ENCODE data around the gene CELSR3. TPM values are rescaled to one million over a fixed set of nuclear protein-coding genes. Genes with fewer than 3 reads are reported as not detected.

CELSR3 gene
- total RNA-seq, 1 experiment from 2014 or later = 3.8 TPM

GRCh38 chr3:48630833-48631232 is 31.9 kb downstream of the CELSR3 start:
- H4K20me1 ChIP-seq (ENCODE audit: insufficient read depth, low read depth, low read length) = no peaks in the 10 kb centered on the region
- H2AFZ ChIP-seq (ENCODE audit: low read length) = no peak overlapping the region
- no peaks in the 10 kb centered on the region for H3K9me3 ChIP-seq (ENCODE audit: low read length)
- peaks cover 17% of the 10 kb centered on the region for H3K79me2 ChIP-seq (ENCODE audit: low read length)
- no peak overlapping the region for H3K27ac ChIP-seq (ENCODE audit: low read length)
- DNase-seq = no peak
- H3K4me1 ChIP-seq (ENCODE audit: low read length) = peaks cover 11% of the 10 kb centered on the region
- no peak overlapping the region for H3K4me3 ChIP-seq (ENCODE audit: low read length)
- H3K27me3 ChIP-seq (ENCODE audit: low read length) = no peaks in the 10 kb centered on the region
- H3K36me3 ChIP-seq (ENCODE audit: insufficient read depth, low read length) = no peaks in the 10 kb centered on the region; the same call in 1 of the 2 replicates
- no peak overlapping the region for H3K4me2 ChIP-seq (ENCODE audit: low read depth, low read length, poor library complexity, severe bottlenecking)
- H3K9me2 ChIP-seq (replicated peaks; ENCODE audit: insufficient read depth, low read length) = no peaks in the 10 kb centered on the region
- no peak overlapping the region for H3K9ac ChIP-seq (ENCODE audit: low read length)

- H3K36me3 ChIP-seq (ENCODE audit: insufficient read depth, low read length) = no peaks in the 10 kb centered on the region; the same call in 1 of the 2 replicates
- no peak overlapping the region for H3K27ac ChIP-seq (ENCODE audit: low read length)
- H3K4me2 ChIP-seq (ENCODE audit: low read depth, low read length, poor library complexity, severe bottlenecking) = no peak overlapping the region
- H3K4me3 ChIP-seq (ENCODE audit: low read length) = no peak overlapping the region
- DNase-seq = no peak
- peaks cover 10% of the 10 kb centered on the region for H3K4me1 ChIP-seq (ENCODE audit: low read length)
- H3K9ac ChIP-seq (ENCODE audit: low read length) = no peak overlapping the region
- no peak overlapping the region for H2AFZ ChIP-seq (ENCODE audit: low read length)
- H3K9me3 ChIP-seq (ENCODE audit: low read length) = no peaks in the 10 kb centered on the region
- no peaks in the 10 kb centered on the region for H3K9me2 ChIP-seq (replicated peaks; ENCODE audit: insufficient read depth, low read length)
- peaks cover 17% of the 10 kb centered on the region for H3K79me2 ChIP-seq (ENCODE audit: low read length)
- H4K20me1 ChIP-seq (ENCODE audit: insufficient read depth, low read depth, low read length) = no peaks in the 10 kb centered on the region
- no peaks in the 10 kb centered on the region for H3K27me3 ChIP-seq (ENCODE audit: low read length)
These were observed 32.3 kb downstream of the CELSR3 start for GRCh38 chr3:48630407-48630806.

- H3K9ac ChIP-seq (ENCODE audit: low read length) = no peak overlapping the region
- H3K79me2 ChIP-seq (ENCODE audit: low read length) = peaks cover 15% of the 10 kb centered on the region
- no peak overlapping the region for H3K27ac ChIP-seq (ENCODE audit: low read length)
These were observed 32.8 kb downstream of the CELSR3 start for GRCh38 chr3:48629894-48630293.

GRCh38 chr3:48628277-48629017 is 34.2 kb downstream of the CELSR3 start:
- no peaks in the 10 kb centered on the region for H4K20me1 ChIP-seq (ENCODE audit: insufficient read depth, low read depth, low read length)
- no peak overlapping the region for H3K27ac ChIP-seq (ENCODE audit: low read length)
- no peak overlapping the region for H3K4me2 ChIP-seq (ENCODE audit: low read depth, low read length, poor library complexity, severe bottlenecking)
- no peak overlapping the region for H2AFZ ChIP-seq (ENCODE audit: low read length)
- H3K4me3 ChIP-seq (ENCODE audit: low read length) = no peak overlapping the region
- H3K4me1 ChIP-seq (ENCODE audit: low read length) = no peaks in the 10 kb centered on the region
- H3K36me3 ChIP-seq (ENCODE audit: insufficient read depth, low read length) = no peaks in the 10 kb centered on the region; the same call in 1 of the 2 replicates
- H3K79me2 ChIP-seq (ENCODE audit: low read length) = 0 out of 2 replicates have a peak, but pooled peaks cover under 1% of the 10 kb centered on the region
- DNase-seq = no peak
- no peaks in the 10 kb centered on the region for H3K27me3 ChIP-seq (ENCODE audit: low read length)
- no peaks in the 10 kb centered on the region for H3K9me3 ChIP-seq (ENCODE audit: low read length)
- no peak overlapping the region for H3K9ac ChIP-seq (ENCODE audit: low read length)
- no peaks in the 10 kb centered on the region for H3K9me2 ChIP-seq (replicated peaks; ENCODE audit: insufficient read depth, low read length)

More at GRCh38 chr3:48629894-48630293, 32.8 kb downstream of the CELSR3 start:
- H3K4me2 ChIP-seq (ENCODE audit: low read depth, low read length, poor library complexity, severe bottlenecking) = no peak overlapping the region
- peaks cover 10% of the 10 kb centered on the region for H3K4me1 ChIP-seq (ENCODE audit: low read length)
- no peaks in the 10 kb centered on the region for H4K20me1 ChIP-seq (ENCODE audit: insufficient read depth, low read depth, low read length)
- H3K9me3 ChIP-seq (ENCODE audit: low read length) = no peaks in the 10 kb centered on the region
- no peaks in the 10 kb centered on the region; the same call in 1 of the 2 replicates for H3K36me3 ChIP-seq (ENCODE audit: insufficient read depth, low read length)
- no peak overlapping the region for H2AFZ ChIP-seq (ENCODE audit: low read length)
- no peak overlapping the region for H3K4me3 ChIP-seq (ENCODE audit: low read length)
- no peaks in the 10 kb centered on the region for H3K27me3 ChIP-seq (ENCODE audit: low read length)
- no peak for DNase-seq
- no peaks in the 10 kb centered on the region for H3K9me2 ChIP-seq (replicated peaks; ENCODE audit: insufficient read depth, low read length)

- Histone ChIP-seq H3K9me3 (ENCODE audit: low read length) (no peaks in the 10 kb centered on the region), H3K9ac (ENCODE audit: low read length) (no peak overlapping the region)
These were observed 37.1 kb downstream of the CELSR3 start for GRCh38 chr3:48625600-48625999.

GRCh38 chr3:48624767-48625166 is 37.9 kb downstream of the CELSR3 start:
- H3K9me2 ChIP-seq (replicated peaks; ENCODE audit: insufficient read depth, low read length) = no peaks in the 10 kb centered on the region
- H3K27me3 ChIP-seq (ENCODE audit: low read length) = no peaks in the 10 kb centered on the region
- H3K9me3 ChIP-seq (ENCODE audit: low read length) = no peaks in the 10 kb centered on the region
- no peak overlapping the region for H3K9ac ChIP-seq (ENCODE audit: low read length)
- H3K79me2 ChIP-seq (ENCODE audit: low read length) = no peaks in the 10 kb centered on the region
- no peaks in the 10 kb centered on the region for H4K20me1 ChIP-seq (ENCODE audit: insufficient read depth, low read depth, low read length)
- no peak overlapping the region for H3K27ac ChIP-seq (ENCODE audit: low read length)
- DNase-seq = no peak
- no peaks in the 10 kb centered on the region for H3K4me1 ChIP-seq (ENCODE audit: low read length)
- no peak overlapping the region for H2AFZ ChIP-seq (ENCODE audit: low read length)
- H3K4me2 ChIP-seq (ENCODE audit: low read depth, low read length, poor library complexity, severe bottlenecking) = no peak overlapping the region
- no peaks in the 10 kb centered on the region; the same call in 1 of the 2 replicates for H3K36me3 ChIP-seq (ENCODE audit: insufficient read depth, low read length)
- no peak overlapping the region for H3K4me3 ChIP-seq (ENCODE audit: low read length)

More at GRCh38 chr3:48625600-48625999, 37.1 kb downstream of the CELSR3 start:
- Histone ChIP-seq H3K27me3 (ENCODE audit: low read length) (no peaks in the 10 kb centered on the region), H2AFZ (ENCODE audit: low read length) (no peak overlapping the region), H3K4me3 (ENCODE audit: low read length) (no peak overlapping the region), H3K36me3 (ENCODE audit: insufficient read depth, low read length) (no peaks in the 10 kb centered on the region; the same call in 1 of the 2 replicates), H3K79me2 (ENCODE audit: low read length) (no peaks in the 10 kb centered on the region), H3K9me2 (replicated peaks; ENCODE audit: insufficient read depth, low read length) (no peaks in the 10 kb centered on the region), H3K4me2 (ENCODE audit: low read depth, low read length, poor library complexity, severe bottlenecking) (no peak overlapping the region), H3K4me1 (ENCODE audit: low read length) (no peaks in the 10 kb centered on the region), H4K20me1 (ENCODE audit: insufficient read depth, low read depth, low read length) (no peaks in the 10 kb centered on the region), H3K27ac (ENCODE audit: low read length) (no peak overlapping the region)
- DNase-seq = no peak

GRCh38 chr3:48623851-48624547 is 38.7 kb downstream of the CELSR3 start:
- DNase-seq = no peak
- Histone ChIP-seq H3K9ac (ENCODE audit: low read length) (no peak overlapping the region), H3K4me3 (ENCODE audit: low read length) (no peak overlapping the region), H3K9me2 (replicated peaks; ENCODE audit: insufficient read depth, low read length) (no peaks in the 10 kb centered on the region), H3K79me2 (ENCODE audit: low read length) (no peaks in the 10 kb centered on the region), H4K20me1 (ENCODE audit: insufficient read depth, low read depth, low read length) (no peaks in the 10 kb centered on the region), H3K4me2 (ENCODE audit: low read depth, low read length, poor library complexity, severe bottlenecking) (no peak overlapping the region), H3K36me3 (ENCODE audit: insufficient read depth, low read length) (no peaks in the 10 kb centered on the region; the same call in 1 of the 2 replicates), H3K9me3 (ENCODE audit: low read length) (no peaks in the 10 kb centered on the region; the same call in 1 of the 2 replicates), H3K4me1 (ENCODE audit: low read length) (no peaks in the 10 kb centered on the region), H3K27me3 (ENCODE audit: low read length) (no peaks in the 10 kb centered on the region), H2AFZ (ENCODE audit: low read length) (no peak overlapping the region), H3K27ac (ENCODE audit: low read length) (no peak overlapping the region)

GRCh38 chr3:48621461-48621869 is 41.2 kb downstream of the CELSR3 start, which contains the start of gene TMEM89:
TSS of gene TMEM89 (minus strand) at chr3:48621769. CDS start at chr3:48621756, 13 bp downstream.
- H3K27me3 ChIP-seq (ENCODE audit: low read length) = no peaks in the 10 kb centered on the region
- H3K9ac ChIP-seq (ENCODE audit: low read length) = no peak within 1 kb of the TSS
- no peaks in the 10 kb centered on the region for H3K9me2 ChIP-seq (replicated peaks; ENCODE audit: insufficient read depth, low read length)
- no peak within 1 kb of the TSS for H3K27ac ChIP-seq (ENCODE audit: low read length)
- H3K36me3 ChIP-seq (ENCODE audit: insufficient read depth, low read length) = no peaks in the 10 kb centered on the region; the same call in 1 of the 2 replicates
- H3K9me3 ChIP-seq (ENCODE audit: low read length) = peaks cover 15% of the 10 kb centered on the region
- no peaks in the 10 kb centered on the region for H3K79me2 ChIP-seq (ENCODE audit: low read length)
- H3K4me1 ChIP-seq (ENCODE audit: low read length) = no peaks in the 10 kb centered on the region
- no peak within 1 kb of the TSS for H3K4me2 ChIP-seq (ENCODE audit: low read depth, low read length, poor library complexity, severe bottlenecking)
- H2AFZ ChIP-seq (ENCODE audit: low read length) = no peak within 1 kb of the TSS
- no peaks in the 10 kb centered on the region for H4K20me1 ChIP-seq (ENCODE audit: insufficient read depth, low read depth, low read length)
- H3K4me3 ChIP-seq (ENCODE audit: low read length) = no peak within 1 kb of the TSS
- no peak for DNase-seq
